GM15510 (cell line): ENCODE data around the gene NT5C3B.

Experiments used
- POLR2A ChIP-seq: IDR thresholded peaks from 3 replicates; pipeline ENCODE4 v1.6.1; 2011; ENCODE audit warnings: borderline replicate concordance; ENCODE audit not compliant: insufficient read length; ENCODE audit errors: extremely low read depth

NT5C3B gene

DNA sequence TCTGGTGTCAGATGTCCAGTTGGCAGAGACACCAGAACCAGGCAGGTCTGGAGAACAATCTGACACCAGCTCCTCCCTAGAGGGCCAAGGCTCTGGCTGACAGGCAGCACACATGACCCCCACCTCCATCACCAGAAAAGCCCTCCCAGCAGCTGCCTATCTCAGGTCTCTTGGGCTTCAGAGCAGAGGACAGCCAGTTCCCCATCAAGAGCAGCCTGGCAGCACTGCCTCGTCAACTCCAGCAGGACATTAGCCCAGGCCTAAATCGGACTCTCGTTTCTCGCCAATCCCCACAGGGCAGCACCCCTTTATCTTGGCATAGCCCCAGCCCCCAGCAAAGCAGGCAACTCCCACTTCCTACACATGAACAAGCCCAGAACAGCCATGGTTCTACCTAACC is 53.9 kb downstream of the NT5C3B start:
- no peak for TF ChIP-seq POLR2A

DNA sequence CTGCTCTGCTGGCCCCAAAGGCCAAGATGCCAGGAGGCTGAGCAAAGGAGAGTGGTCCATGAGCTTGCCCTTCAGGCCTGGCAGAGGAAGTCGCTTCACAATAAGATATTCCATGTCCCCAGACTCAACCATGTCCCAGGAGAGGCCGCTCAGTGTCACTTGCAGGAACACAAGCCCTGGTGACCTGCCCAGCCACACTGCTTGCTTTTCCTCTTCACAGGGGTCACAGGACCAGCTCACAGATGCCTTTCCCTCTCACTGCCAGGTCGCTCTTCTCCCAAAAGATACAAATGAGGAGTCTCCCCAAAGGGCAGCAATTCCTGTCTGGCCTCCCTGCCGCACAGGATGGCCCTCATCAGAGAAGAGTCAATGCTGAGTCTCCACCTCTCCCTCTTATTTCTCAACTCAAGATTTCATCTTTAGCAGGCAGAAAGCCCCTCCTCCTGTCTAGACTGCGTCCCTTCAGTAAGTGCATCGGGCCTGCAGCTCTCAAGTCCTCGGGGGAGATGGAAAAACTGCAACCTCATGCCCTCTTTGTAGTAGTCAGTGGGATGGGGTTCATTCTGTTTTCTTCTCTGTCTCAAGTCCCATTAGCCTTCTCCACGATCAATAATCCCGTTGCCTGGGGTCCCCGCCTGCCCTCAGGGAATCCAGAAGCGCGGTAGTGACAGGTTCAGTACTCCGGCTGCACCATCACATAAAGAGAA is 54.5 kb downstream of the NT5C3B start:
- no peak for TF ChIP-seq POLR2A

GRCh38 chr17:41779954-41780353 is 56.1 kb downstream of the NT5C3B start:
- no peak for TF ChIP-seq POLR2A

DNA sequence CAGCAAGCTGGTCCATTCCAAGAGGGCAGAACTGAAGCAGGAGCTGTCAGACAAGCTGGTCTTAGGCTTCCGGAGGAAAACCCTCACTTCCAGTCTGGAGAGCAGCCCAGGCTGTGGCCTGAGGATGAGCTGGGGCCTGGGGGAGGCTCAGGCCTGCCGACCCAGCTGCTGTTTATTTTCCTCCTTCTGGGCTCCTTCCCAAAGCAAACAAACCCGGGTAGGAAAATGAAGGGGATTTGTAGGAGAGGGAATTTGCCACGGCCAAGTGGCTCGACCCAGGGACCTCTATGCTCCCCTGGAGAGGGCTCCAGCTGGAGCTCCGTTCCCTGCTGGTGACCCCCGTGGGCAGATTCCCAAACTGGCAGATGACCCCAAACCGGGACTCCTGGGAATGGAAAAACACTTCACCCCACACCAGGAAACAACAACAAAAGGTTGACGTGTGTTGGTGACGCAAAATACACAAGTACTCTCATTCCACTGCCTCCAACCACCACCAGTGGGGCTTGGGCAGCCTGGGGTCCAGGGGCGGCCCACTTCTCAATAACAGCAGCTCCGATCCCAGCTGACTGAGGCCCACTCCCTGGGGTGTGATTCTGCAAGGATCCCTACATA is 58.4 kb downstream of the NT5C3B start:
- TF ChIP-seq POLR2A = no peak

DNA sequence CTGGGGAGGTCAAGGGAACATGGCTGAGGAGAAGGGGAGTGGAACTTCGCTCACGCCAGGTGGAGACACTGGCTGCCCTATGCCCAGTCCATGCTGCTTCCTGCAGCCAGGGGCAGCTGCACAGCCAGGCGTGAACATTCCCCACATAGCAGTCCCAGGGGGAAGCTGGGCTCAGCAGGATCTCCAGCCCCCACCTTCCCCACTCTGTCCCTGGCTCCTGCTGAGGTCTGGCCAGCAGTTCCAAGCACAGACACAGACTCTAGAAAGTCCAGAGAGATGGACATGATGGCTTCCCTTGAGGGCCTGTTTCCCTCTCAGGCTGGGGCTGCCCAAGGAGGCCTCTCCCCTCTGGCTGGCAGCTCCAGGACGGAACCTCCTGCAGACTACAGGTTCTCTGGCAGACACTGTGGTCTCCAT is 58.9 kb downstream of the NT5C3B start:
- no peak for TF ChIP-seq POLR2A

DNA sequence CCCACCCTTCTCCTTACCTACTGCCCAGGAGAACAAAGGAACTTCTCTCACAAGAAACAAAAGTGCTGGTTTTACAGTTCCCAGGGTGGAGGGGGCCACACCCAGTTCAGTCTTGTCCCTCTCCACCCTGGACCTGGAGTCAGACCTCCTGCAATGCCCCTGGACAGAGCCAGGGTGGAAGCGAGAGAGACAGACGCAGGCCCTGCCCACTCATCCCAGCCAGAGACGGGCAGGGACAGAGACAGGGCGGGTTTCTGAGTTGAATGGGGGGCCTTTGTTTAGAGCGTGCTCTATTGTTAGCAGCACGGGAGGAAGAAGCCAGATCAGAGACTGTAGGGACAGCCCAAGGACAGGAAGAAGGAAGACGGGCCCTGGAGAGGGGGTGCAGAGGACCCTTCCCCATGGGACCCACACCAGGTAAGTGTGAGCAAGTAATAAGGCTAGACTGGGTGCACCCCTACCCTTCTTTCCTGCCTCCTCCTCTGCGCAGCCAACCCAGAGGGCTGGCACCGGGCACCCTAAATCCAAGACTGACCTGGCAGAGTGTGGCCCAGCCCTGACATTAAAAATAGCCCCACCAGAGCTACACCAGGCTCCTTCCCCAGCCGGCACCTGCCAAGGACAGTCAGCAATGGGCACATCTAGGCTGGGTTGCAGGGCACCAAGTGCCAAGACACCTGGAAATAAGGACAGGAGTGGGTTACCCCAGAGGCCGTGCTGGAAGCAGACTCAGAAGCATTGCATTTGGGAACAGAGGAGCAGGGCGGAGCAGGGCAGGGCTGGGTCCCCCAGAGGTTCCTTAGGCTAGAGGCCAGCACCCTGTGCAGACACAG is 60.4 kb downstream of the NT5C3B start:
- TF ChIP-seq POLR2A = no peak
